HFFc6 (cell line): ENCODE data around the gene ARHGAP26. TPM values are rescaled to one million over a fixed set of nuclear protein-coding genes. Genes with fewer than 3 reads are reported as not detected.

Experiments
- DNase-seq: peaks from one replicate; pipeline ENCODE4 v3.0.0-alpha.2; 2018
- H3K27ac Mint-ChIP-seq: 2 replicates; pipeline ENCODE4 v1.8.0; 2020; ENCODE audit warnings: mild to moderate bottlenecking, mixed read lengths
- H3K27me3 Mint-ChIP-seq: 2 replicates; pipeline ENCODE4 v1.8.0; 2021; ENCODE audit warnings: mild to moderate bottlenecking, moderate library complexity, mixed read lengths; ENCODE audit not compliant: insufficient read depth
- H3K36me3 Mint-ChIP-seq: 2 replicates; pipeline ENCODE4 v1.8.0; 2021; ENCODE audit warnings: low read depth, mixed read lengths
- H3K4me1 Mint-ChIP-seq: 2 replicates; pipeline ENCODE4 v1.8.0; 2020; ENCODE audit warnings: low read depth, mixed read lengths
- H3K4me3 Mint-ChIP-seq: 2 replicates; pipeline ENCODE4 v1.8.0; 2020; ENCODE audit warnings: mild to moderate bottlenecking, moderate library complexity, mixed read lengths
- H3K9me3 Mint-ChIP-seq: 2 replicates; pipeline ENCODE4 v1.8.0; 2020; ENCODE audit warnings: mild to moderate bottlenecking, mixed read lengths
- CTCF ChIP-seq: fragments of 200-600 bp; sonication (generic); IDR thresholded peaks from 2 replicates; pipeline ENCODE4 v1.5.0; 2021; ENCODE audit warnings: antibody characterized with exemption, mild to moderate bottlenecking
- total RNA-seq, 6 experiments: library from RNA; stranded (reverse); fragmentation: NEBNext Ultra II Directional; extraction: Animal tissue kit (Norgen Biotek cat#: 25700); gene quantifications; 2 replicates in 1 of 6; 3 replicates in 5 of 6; pipeline ENCODE4 v1.2.3, GENCODE V29; 2021

Gene ARHGAP26
- total RNA-seq, 6 experiments from 2014 or later: 2.3 to 3.6 (median 3.1) TPM

GRCh38 chr5:142816531-142817430 lies 46.6 kb downstream of the ARHGAP26 start:
- no peaks in the 10 kb centered on the region for H3K27me3 Mint-ChIP-seq
- H3K27ac Mint-ChIP-seq: no peak overlapping the region
- DNase-seq: peak; percentile 43
- H3K4me1 Mint-ChIP-seq: peaks cover 52% of the 10 kb centered on the region
- H3K36me3 Mint-ChIP-seq: no peaks in the 10 kb centered on the region
- no peak overlapping the region for H3K4me3 Mint-ChIP-seq
- no peak for TF ChIP-seq CTCF
- H3K9me3 Mint-ChIP-seq: no peaks in the 10 kb centered on the region

GRCh38 chr5:142817949-142818431 lies 47.8 kb downstream of the ARHGAP26 start:
- H3K4me3 Mint-ChIP-seq: no peak overlapping the region
- no peak overlapping the region for H3K27ac Mint-ChIP-seq
- no peak for TF ChIP-seq CTCF
- no peak for DNase-seq
- peaks cover 64% of the 10 kb centered on the region for H3K4me1 Mint-ChIP-seq
- H3K36me3 Mint-ChIP-seq: no peaks in the 10 kb centered on the region
- H3K27me3 Mint-ChIP-seq: no peaks in the 10 kb centered on the region
- no peaks in the 10 kb centered on the region for H3K9me3 Mint-ChIP-seq

GRCh38 chr5:142819292-142819691 lies 49.1 kb downstream of the ARHGAP26 start:
- Mint-ChIP-seq H3K4me3 (no peak overlapping the region), H3K36me3 (no peaks in the 10 kb centered on the region), H3K9me3 (no peaks in the 10 kb centered on the region), H3K4me1 (peaks cover 77% of the 10 kb centered on the region), H3K27me3 (no peaks in the 10 kb centered on the region), H3K27ac (no peak overlapping the region; the same call in 1 of the 2 replicates)
- TF ChIP-seq CTCF: no peak
- DNase-seq: no peak

- Mint-ChIP-seq H3K4me1 (peaks cover 80% of the 10 kb centered on the region), H3K27ac (no peak overlapping the region), H3K4me3 (no peak overlapping the region), H3K36me3 (no peaks in the 10 kb centered on the region), H3K9me3 (no peaks in the 10 kb centered on the region), H3K27me3 (peaks cover 1% of the 10 kb centered on the region; the same call in 1 of the 2 replicates)
- no peak for TF ChIP-seq CTCF
- DNase-seq: no peak
These were observed 49.6 kb downstream of the ARHGAP26 start for GRCh38 chr5:142819825-142820224.

GRCh38 chr5:142820447-142820846 lies 50.3 kb downstream of the ARHGAP26 start:
- no peak overlapping the region for H3K4me3 Mint-ChIP-seq
- peaks cover 1% of the 10 kb centered on the region; the same call in 1 of the 2 replicates for H3K27me3 Mint-ChIP-seq
- no peaks in the 10 kb centered on the region for H3K36me3 Mint-ChIP-seq
- peak overlapping the region; percentile 10; the same call in 1 of the 2 replicates for H3K27ac Mint-ChIP-seq
- H3K4me1 Mint-ChIP-seq: peaks cover 86% of the 10 kb centered on the region
- H3K9me3 Mint-ChIP-seq: no peaks in the 10 kb centered on the region
- DNase-seq: no peak
- no peak for TF ChIP-seq CTCF
